ENCODE data around the gene KRT75. TPM values are rescaled to one million over a fixed set of nuclear protein-coding genes. Genes with fewer than 3 reads are reported as not detected.

KRT75 gene
- total RNA-seq, 3 donors from 2014 or later (not counting 1 experiment from before 2014, with no cell fraction given) = not detected

- H3K36me3 ChIP-seq (ENCODE audit: control insufficient read depth, insufficient read depth, low read length) = no peaks in the 10 kb centered on the region
- no peak overlapping the region for H3K27ac ChIP-seq (ENCODE audit: low read length)
- DNase-seq (no peak), ATAC-seq (no peak)
- H3K27me3 Mint-ChIP-seq (ENCODE audit: low read depth in 2 of 2) = peaks cover 35 to 38% of the 10 kb centered on the region in 2 donors
- no peaks in the 10 kb centered on the region for H3K36me3 Mint-ChIP-seq
- 75% methylated on average over 8 of the region's 8 CpGs for whole genome bisulfite sequencing (ENCODE audit: insufficient coverage)
- no peak overlapping the region for H3K27ac Mint-ChIP-seq
- H3K4me3 ChIP-seq (ENCODE audit: low read length) = no peak overlapping the region
- no peak overlapping the region for H3K4me3 Mint-ChIP-seq
- intact Hi-C loops (cut with micrococcal nuclease) = no loop called here
- no peak for TF ChIP-seq CTCF (IDR thresholded peaks at IDR 0.05)
- no peaks in the 10 kb centered on the region for H3K4me1 Mint-ChIP-seq
- no peaks in the 10 kb centered on the region for H3K4me1 ChIP-seq (ENCODE audit: control insufficient read depth, insufficient read depth, low read length)
- no peaks in the 10 kb centered on the region for H3K9me3 Mint-ChIP-seq
- peaks cover 3% of the 10 kb centered on the region for H3K27me3 ChIP-seq (ENCODE audit: control insufficient read depth, insufficient read depth, low read length)
- H3K9me3 ChIP-seq (ENCODE audit: control insufficient read depth, insufficient read depth, low read length) = no peaks in the 10 kb centered on the region
These were observed 5.2 kb upstream of the KRT75 start for GRCh38 chr12:52439420-52439819.

- ATAC-seq (no peak), DNase-seq (no peak)
- no peaks in the 10 kb centered on the region for H3K4me1 Mint-ChIP-seq
- peaks cover 35 to 38% of the 10 kb centered on the region in 2 donors for H3K27me3 Mint-ChIP-seq (ENCODE audit: low read depth in 2 of 2)
- no peaks in the 10 kb centered on the region for H3K36me3 Mint-ChIP-seq
- H3K27ac ChIP-seq (ENCODE audit: low read length) = no peak overlapping the region
- no peaks in the 10 kb centered on the region for H3K9me3 ChIP-seq (ENCODE audit: control insufficient read depth, insufficient read depth, low read length)
- 83% methylated on average over 8 of the region's 8 CpGs for WGBS (ENCODE audit: insufficient coverage)
- no peak overlapping the region for H3K4me3 Mint-ChIP-seq
- no peak overlapping the region for H3K4me3 ChIP-seq (ENCODE audit: low read length)
- intact Hi-C loops (cut with micrococcal nuclease) = no loop called here
- no peaks in the 10 kb centered on the region for H3K36me3 ChIP-seq (ENCODE audit: control insufficient read depth, insufficient read depth, low read length)
- no peak for TF ChIP-seq CTCF (IDR thresholded peaks at IDR 0.05)
- no peak overlapping the region for H3K27ac Mint-ChIP-seq
- H3K27me3 ChIP-seq (ENCODE audit: control insufficient read depth, insufficient read depth, low read length) = no peaks in the 10 kb centered on the region
- H3K4me1 ChIP-seq (ENCODE audit: control insufficient read depth, insufficient read depth, low read length) = no peaks in the 10 kb centered on the region
- H3K9me3 Mint-ChIP-seq = no peaks in the 10 kb centered on the region
These were observed 4.4 kb upstream of the KRT75 start for GRCh38 chr12:52438305-52439301.

- Histone ChIP-seq H3K27ac (ENCODE audit: low read length) (no peak overlapping the region), H3K4me3 (ENCODE audit: low read length) (no peak overlapping the region), H3K27me3 (ENCODE audit: control insufficient read depth, insufficient read depth, low read length) (no peaks in the 10 kb centered on the region), H3K9me3 (ENCODE audit: control insufficient read depth, insufficient read depth, low read length) (no peaks in the 10 kb centered on the region), H3K36me3 (ENCODE audit: control insufficient read depth, insufficient read depth, low read length) (no peaks in the 10 kb centered on the region), H3K4me1 (ENCODE audit: control insufficient read depth, insufficient read depth, low read length) (no peaks in the 10 kb centered on the region)
- no peak for TF ChIP-seq CTCF (IDR thresholded peaks at IDR 0.05)
- Mint-ChIP-seq H3K27me3 (ENCODE audit: low read depth in 2 of 2) (peaks cover 33 to 45% of the 10 kb centered on the region in 2 donors), H3K4me1 (no peaks in the 10 kb centered on the region), H3K27ac (no peak overlapping the region), H3K36me3 (no peaks in the 10 kb centered on the region), H3K4me3 (no peak overlapping the region), H3K9me3 (no peaks in the 10 kb centered on the region)
- no peak for ATAC-seq
- no peak for DNase-seq
- WGBS (ENCODE audit: insufficient coverage) = 77% methylated on average over 9 of the region's 9 CpGs
- intact Hi-C loops (cut with micrococcal nuclease) = no loop called here
These were observed 3.3 kb upstream of the KRT75 start for GRCh38 chr12:52437508-52437907.

Data from natural killer cell (primary cell).